ENCODE measurements around the gene LNP1. TPM values are rescaled to one million over a fixed set of nuclear protein-coding genes. Genes with fewer than 3 reads are reported as not detected.

The LNP1 gene, protein sequence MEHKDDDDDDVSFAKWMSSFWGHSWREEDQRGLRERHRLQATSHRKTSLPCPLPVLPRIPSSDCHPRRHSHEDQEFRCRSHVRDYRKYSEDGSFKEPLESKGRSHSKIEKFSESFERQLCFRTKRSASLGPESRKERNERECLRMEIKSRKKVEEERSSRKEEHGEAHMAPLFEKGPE
- 0.94 and 0.99 TPM in 2 replicates for total RNA-seq

DNA sequence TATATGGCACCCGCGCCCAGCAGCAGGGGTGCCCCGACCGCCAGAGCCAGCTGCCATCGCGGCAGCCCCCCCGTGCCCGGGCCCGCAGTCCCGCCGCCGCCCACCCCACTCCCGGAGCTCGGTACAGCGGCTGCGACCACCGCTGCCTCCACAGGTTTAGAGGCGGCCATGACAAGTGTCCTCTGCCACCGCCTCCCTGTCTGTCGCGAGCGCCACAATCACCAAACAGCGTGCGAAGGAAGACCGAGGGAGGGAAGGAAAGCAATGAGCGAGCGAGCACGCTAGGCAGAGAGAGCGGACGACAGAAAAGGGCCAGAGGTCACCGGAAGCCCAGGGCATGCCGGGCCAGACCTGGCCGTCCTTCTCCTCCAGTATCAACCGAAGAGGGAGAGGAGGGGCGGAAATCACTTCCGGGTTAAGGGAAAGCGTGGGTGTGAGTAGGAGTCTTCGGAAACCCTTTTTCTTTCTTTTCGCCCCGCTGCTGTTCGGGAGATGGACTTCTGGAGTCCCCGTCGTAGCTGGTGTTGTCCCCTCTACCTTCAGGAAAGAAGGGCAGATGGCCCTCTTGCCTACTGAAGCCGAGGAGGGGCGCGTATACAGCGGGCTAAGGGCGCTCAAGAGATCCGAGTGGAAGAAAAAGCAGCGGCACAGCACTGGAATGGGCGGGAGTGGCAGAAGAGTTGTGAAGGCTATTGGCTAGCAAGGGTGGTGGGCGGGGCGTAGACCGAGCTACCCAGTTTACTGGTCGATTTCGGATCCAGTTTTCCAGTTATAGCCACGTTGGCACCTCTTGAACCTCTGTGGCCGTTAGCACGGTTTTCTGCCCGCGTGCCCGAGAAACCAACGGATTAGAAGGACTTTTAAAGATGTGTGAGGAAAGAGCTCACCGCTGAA lies at the start of gene LNP1, which contains the start of gene TOMM70:
Gene LNP1, plus strand, starts transcription at position 760 of the 894 bp plus-strand sequence. CDS start 28,191 bp downstream, outside the sequence.
Gene TOMM70, minus strand, starts transcription at position 310 of the 894 bp plus-strand sequence. Its CDS starts 140 bp downstream, at position 170.

DNA sequence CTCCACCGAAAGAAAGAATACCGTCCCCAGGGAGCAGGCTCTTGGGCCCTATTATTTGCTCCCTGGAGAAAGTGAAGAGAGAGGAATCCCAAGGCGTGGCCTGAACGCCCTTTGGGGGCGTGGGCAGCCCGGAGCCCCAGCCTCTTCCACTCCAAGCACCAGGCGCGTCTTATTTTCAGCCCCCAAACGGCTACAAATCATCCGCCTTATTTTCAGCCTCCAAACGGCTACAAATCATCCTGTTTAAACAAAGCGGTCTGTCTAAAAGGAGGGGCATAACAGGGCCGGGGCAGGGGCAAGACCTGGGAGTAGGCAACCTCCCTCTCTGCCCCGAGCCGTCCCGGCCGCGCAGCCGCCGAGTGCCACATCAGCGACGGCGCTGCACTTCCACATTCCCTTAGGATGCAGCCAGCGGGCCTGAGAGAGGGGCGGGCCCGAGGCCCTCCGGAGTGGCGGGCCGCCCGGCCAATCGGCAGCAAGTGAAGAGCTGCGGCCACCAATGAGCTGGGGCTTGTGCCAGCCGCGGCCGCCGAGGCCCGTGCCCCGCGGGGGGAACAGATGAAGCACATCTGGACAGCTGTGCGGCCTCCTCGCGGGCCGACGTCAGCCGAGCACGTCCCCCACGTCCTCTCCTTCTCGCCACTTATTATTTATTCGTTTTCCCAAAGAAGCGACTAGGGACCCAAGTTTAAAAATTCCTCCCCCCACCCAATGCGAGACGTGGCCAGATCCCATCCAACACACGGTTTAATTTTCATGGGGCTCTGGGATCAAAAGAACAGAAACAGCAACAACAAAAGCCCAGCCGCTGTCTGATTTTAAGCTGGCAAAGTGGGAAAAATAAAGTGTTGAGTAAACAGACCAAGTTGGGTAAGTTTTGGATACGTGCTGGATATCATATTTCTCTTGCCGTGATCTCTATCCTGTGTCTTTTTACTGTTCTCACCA lies 91.0 kb downstream of the LNP1 start, which contains the start of gene TMEM45A:
Gene TMEM45A, plus strand, starts transcription at position 561 of the 948 bp plus-strand sequence. CDS start 62,593 bp downstream, outside the sequence.

Other genes with a start within 250 kb of the LNP1 start
- 32.9 and 43.9 TPM in 2 replicates for gene TBC1D23, start 140.5 kb upstream of the LNP1 start, total RNA-seq
- gene NIT2, start 66.8 kb upstream of the LNP1 start, total RNA-seq: 8.7 and 10.8 TPM in 2 replicates
- gene TOMM70, start 450 bp upstream of the LNP1 start, total RNA-seq: 33.6 and 37.7 TPM in 2 replicates
- 2.8 and 13.7 TPM in 2 replicates for gene TMEM45A, start 91.1 kb downstream of the LNP1 start, total RNA-seq
- gene ADGRG7, start 208.1 kb downstream of the LNP1 start, total RNA-seq: not detected in 2 replicates

Measured in endothelial cell of coronary artery (primary cell).